Heart left ventricle (tissue), 16 donors: ENCODE data around the gene VWA1. TPM values are rescaled to one million over a fixed set of nuclear protein-coding genes. Genes with fewer than 3 reads are reported as not detected.

Experiments
- ATAC-seq, 4 donors: fragments of 200-7000 bp; cut with Tn5 transposase; one replicate each; pipeline ENCODE4 v1.9.1; 2020 to 2022; ENCODE audit warnings: moderate library complexity in 4 of 4, mild to moderate bottlenecking in 3 of 4, moderate number of reproducible peaks in 1 of 4
- DNase-seq, 5 donors: peaks; one replicate each; pipeline ENCODE4 v3.0.0-alpha.2; 2020
- H3K27ac ChIP-seq, 12 donors: fragments of 200-600 bp; sonication (generic) in 4 of 12; one replicate each; pipeline versions ENCODE4 v1.5.0 to v1.8.0; 2016 to 2022; ENCODE audit warnings: mild to moderate bottlenecking in 2 of 12
- H3K27me3 ChIP-seq, 9 donors: fragments of 200-600 bp; sonication (generic) in 2 of 9; one replicate each; pipeline versions ENCODE4 v1.5.1 to v1.8.0; 2016 to 2022; ENCODE audit warnings: mild to moderate bottlenecking in 3 of 9
- H3K36me3 ChIP-seq, 9 donors: fragments of 200-600 bp; sonication (generic) in 2 of 9; one replicate each; pipeline versions ENCODE4 v1.5.0 to v1.8.0; 2018 to 2022; ENCODE audit warnings: mild to moderate bottlenecking in 2 of 9
- H3K4me1 ChIP-seq, 12 donors: fragments of 200-600 bp; sonication (generic) in 4 of 12; one replicate each; pipeline versions ENCODE4 v1.5.0 to v1.8.0; 2016 to 2022; ENCODE audit warnings: mild to moderate bottlenecking in 3 of 12
- H3K4me3 ChIP-seq, 12 donors: fragments of 200-600 bp; sonication (generic) in 4 of 12; one replicate each; pipeline versions ENCODE4 v1.5.0 to v1.8.0; 2017 to 2022; ENCODE audit warnings: mild to moderate bottlenecking in 9 of 12, moderate library complexity in 4 of 12
- H3K9me3 ChIP-seq, 12 donors: fragments of 200-600 bp; sonication (generic) in 4 of 12; one replicate each; pipeline versions ENCODE4 v1.5.0 to v1.8.0; 2016 to 2022; ENCODE audit warnings: mild to moderate bottlenecking in 1 of 12
- CTCF ChIP-seq, 12 donors: fragments of 200-600 bp; sonication (generic) in 4 of 12; IDR thresholded peaks; one replicate each; pipeline versions ENCODE4 v1.5.0 to v1.8.0; 2018 to 2022; ENCODE audit warnings: antibody characterized with exemption in 12 of 12, mild to moderate bottlenecking in 5 of 12
- POLR2A ChIP-seq, 2 donors: fragments of 450-650 bp; IDR thresholded peaks; one replicate each; pipeline ENCODE4 v1.6.1; 2017; ENCODE audit warnings: antibody characterized with exemption in 2 of 2, mild to moderate bottlenecking in 2 of 2, moderate library complexity in 2 of 2
- WGBS, 4 donors: extraction: QIAGEN DNeasy Blood & Tissue Kit in 2 of 4; methylation state at CpG; one replicate each; pipeline versions ENCODE4 v1.1.5 to v1.1.7; 2013 to 2018; 5-methylcytosine and 5-hydroxymethylcytosine counted together
- intact Hi-C, 10 donors: fragments of 100-400 bp; cut with DNase I; formaldehyde crosslinking; loops; one replicate each; pipeline versions ENCODE4 v1.11.1 to v1.14.2; 2022
- polyA plus RNA-seq, 2 donors: library from polyadenylated mRNA; stranded (reverse); fragments of 200-250 nt; gene quantifications; one replicate each; pipeline ENCODE4 v1.2.3, GENCODE V29; 2013
- total RNA-seq, 9 donors: library from RNA; depleted of rRNA in 2 of 9; stranded (reverse); fragments of >200 nt in 2 of 9; fragmentation: NEBNext Ultra II Directional in 3 of 9; extraction: Animal tissue kit (Norgen Biotek cat#: 25700) in 3 of 9; gene quantifications; one replicate each; pipeline versions ENCODE4 v1.1.0 to v1.2.4, GENCODE V29; 2016 to 2023
- donor health status: ischemic (EF 13 %, LVEDD 7.1; RV severe dilation, severe dysfunction).
- donor health status: healthy with polysubstance abuse.
- donor health status: DM: no; HTN: yes; CAD: no.
- donor health status: DM: no; HTN: no; CAD: no.
- donor health status: ischemic (EF 25% LVEDD 6.9; RV normal size, moderate dysfunction).
- donor health status: ischemic (EF 25% LVEDD 5.7; RV mildly dilated, moderate dysfunction).
- donor health status: healthy.
- donor health status: DM: yes; HTN: yes; CAD: no.
- donor health status: ischemic (EF 35%, LVEDD 5.7; RV mildly dilated, moderate dysfunction).
- donor health status: nonischemic (EF 11% LVEDD 7.7; RV severe dilation, severe dysfunction).
- donor health status: DM: yes; HTN: yes; CAD: no.
- donor health status: PGD.
- donor health status: ischemic (EF 29% LVEDD 5.4; RV normal size, mild dysfunction).
- donor health status: nonischemic (EF 23%, LVEDD 6.1; RV moderate dilation, normal function).

Gene VWA1
- total and polyA plus RNA-seq, 11 donors = 7.0 to 49.5 (median 14.8) TPM

GRCh38 chr1:1398677-1399186, 36.8 kb upstream of the VWA1 start:
- peak overlapping the region; percentile 76 to 100 (median 98) for H3K4me3 ChIP-seq
- peak in 1 of 4 donors; percentile 2 for ATAC-seq
- peak in 1 of 5 donors; percentile 26 for DNase-seq
- H3K4me1 ChIP-seq = peaks cover 5 to 54% (median 37%) of the 10 kb centered on the region in 12 donors
- no peak for TF ChIP-seq POLR2A (IDR thresholded peaks at IDR 0.05)
- TF ChIP-seq CTCF (IDR thresholded peaks at IDR 0.05) = no peak
- intact Hi-C loops = loop anchor here in 1 of 10 donors (1.0 kb wide), 1 partner anchor 23 kb away; the partner anchor contains the start of gene AURKAIP1
- H3K36me3 ChIP-seq = peaks cover 0 to 80% (median 75%) of the 10 kb centered on the region in 9 donors
- H3K27ac ChIP-seq = peak overlapping the region; percentile 78 to 97 (median 92)
- no peaks in the 10 kb centered on the region for H3K27me3 ChIP-seq
- 0% methylated on average over 17 to 54 of the region's 54 CpGs for WGBS, 4 donors
- H3K9me3 ChIP-seq = no peaks in the 10 kb centered on the region

- 0% methylated on average over 22 to 86 of the region's 86 CpGs for WGBS, 4 donors
- H3K9me3 ChIP-seq = no peaks in the 10 kb centered on the region
- H3K4me3 ChIP-seq = peak within 1 kb of the TSS; percentile 76 to 100 (median 98)
- ATAC-seq (peak; percentile 95 to 99 (median 96)), DNase-seq (peak; percentile 99 to 100 (median 99))
- TF ChIP-seq CTCF (IDR thresholded peaks at IDR 0.05) = peak; percentile 35 to 79 (median 60)
- peak in 1 of 2 donors; percentile 80 for TF ChIP-seq POLR2A (IDR thresholded peaks at IDR 0.05)
- peaks cover 5 to 53% (median 37%) of the 10 kb centered on the region in 12 donors for H3K4me1 ChIP-seq
- H3K27ac ChIP-seq = peak within 1 kb of the TSS; percentile 78 to 97 (median 92)
- peaks cover 0 to 80% (median 74%) of the 10 kb centered on the region in 9 donors for H3K36me3 ChIP-seq
- intact Hi-C loops = loop anchor here in 1 of 10 donors (1.0 kb wide), 1 partner anchor 24 kb away; the partner anchor contains the start of gene AURKAIP1
- H3K27me3 ChIP-seq = no peaks in the 10 kb centered on the region
Observed at GRCh38 chr1:1399187-1399871, 36.2 kb upstream of the VWA1 start, which contains the start of gene CCNL2. TSS of gene CCNL2 (minus strand) at chr1:1399335. CDS start at chr1:1399306, 29 bp downstream.

- Histone ChIP-seq H3K4me1 (peaks cover 5 to 56% (median 36%) of the 10 kb centered on the region in 12 donors), H3K27ac (peak overlapping the region in 11 of 12 donors; percentile 78 to 97 (median 93)), H3K9me3 (no peaks in the 10 kb centered on the region), H3K27me3 (no peaks in the 10 kb centered on the region), H3K4me3 (peak overlapping the region; percentile 76 to 100 (median 98)), H3K36me3 (peaks cover 0 to 80% (median 74%) of the 10 kb centered on the region in 9 donors)
- intact Hi-C loops = loop anchor here in 4 of 10 donors (1.0 to 10.0 kb wide), 2 partner anchors 25 to 105 kb away; partner anchors contain the start of gene AURKAIP1 (in 1 of the 4)
- WGBS, 4 donors = 5 to 16% (median 6%) methylated on average over 17 to 34 of the region's 34 CpGs
- TF ChIP-seq CTCF (IDR thresholded peaks at IDR 0.05) (no peak), POLR2A (IDR thresholded peaks at IDR 0.05) (no peak)
- ATAC-seq (peak in 2 of 4 donors; percentile 0 to 1), DNase-seq (no peak)
Observed at GRCh38 chr1:1399872-1400575, 35.5 kb upstream of the VWA1 start.
